Measurements from ENCODE around the gene AXIN1. TPM values are rescaled to one million over a fixed set of nuclear protein-coding genes. Genes with fewer than 3 reads are reported as not detected.
"Not testable (repeated sequence)": the region's sequence is repeated elsewhere in the genome, so short reads cannot be mapped to it uniquely, and the experiment has no call there.

The AXIN1 gene
- total and polyA plus RNA-seq, 4 donors: 8.5 to 24.0 (median 21.7) TPM

DNA sequence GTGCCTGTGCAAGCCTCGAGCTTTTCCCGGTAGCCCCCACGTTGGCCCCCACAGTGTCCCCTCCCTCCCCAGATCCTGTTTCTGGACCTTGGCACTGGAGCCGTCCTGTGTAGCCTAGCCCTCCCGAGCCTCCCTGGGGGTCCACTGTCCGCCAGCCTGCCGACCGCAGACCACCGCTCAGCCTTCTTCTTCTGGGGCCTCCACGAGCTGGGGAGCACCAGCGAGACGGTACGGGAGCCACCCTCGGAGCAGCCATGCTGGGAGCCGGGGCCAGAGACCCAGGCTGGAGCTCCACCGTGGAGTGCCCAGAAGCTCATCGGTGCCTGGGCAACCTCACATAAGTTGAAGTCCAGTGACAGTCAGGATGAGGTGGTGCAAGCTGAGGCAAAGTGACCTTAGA lies 88.6 kb downstream of the AXIN1 start:
- 92% methylated on average over 17 of the region's 17 CpGs for WGBS (ENCODE audit: insufficient coverage)
- H3K27me3 ChIP-seq (ENCODE audit: control insufficient read depth, insufficient read depth, low read length): no peaks in the 10 kb centered on the region
- no peak for DNase-seq (ENCODE audit: low read depth in 4 of 6, low spot score in 6 of 6)
- H3K4me1 ChIP-seq (ENCODE audit: control insufficient read depth, insufficient read depth, low read length): no peaks in the 10 kb centered on the region
- no peak overlapping the region for H3K27ac ChIP-seq (ENCODE audit: low read depth, low read length)
- H3K9me3 ChIP-seq (ENCODE audit: control insufficient read depth, insufficient read depth, low read length): no peaks in the 10 kb centered on the region
- H3K36me3 ChIP-seq (ENCODE audit: control insufficient read depth, insufficient read depth, low read length): peaks cover 87% of the 10 kb centered on the region
- H3K4me3 ChIP-seq (ENCODE audit: low read depth, low read length): no peak overlapping the region

DNA sequence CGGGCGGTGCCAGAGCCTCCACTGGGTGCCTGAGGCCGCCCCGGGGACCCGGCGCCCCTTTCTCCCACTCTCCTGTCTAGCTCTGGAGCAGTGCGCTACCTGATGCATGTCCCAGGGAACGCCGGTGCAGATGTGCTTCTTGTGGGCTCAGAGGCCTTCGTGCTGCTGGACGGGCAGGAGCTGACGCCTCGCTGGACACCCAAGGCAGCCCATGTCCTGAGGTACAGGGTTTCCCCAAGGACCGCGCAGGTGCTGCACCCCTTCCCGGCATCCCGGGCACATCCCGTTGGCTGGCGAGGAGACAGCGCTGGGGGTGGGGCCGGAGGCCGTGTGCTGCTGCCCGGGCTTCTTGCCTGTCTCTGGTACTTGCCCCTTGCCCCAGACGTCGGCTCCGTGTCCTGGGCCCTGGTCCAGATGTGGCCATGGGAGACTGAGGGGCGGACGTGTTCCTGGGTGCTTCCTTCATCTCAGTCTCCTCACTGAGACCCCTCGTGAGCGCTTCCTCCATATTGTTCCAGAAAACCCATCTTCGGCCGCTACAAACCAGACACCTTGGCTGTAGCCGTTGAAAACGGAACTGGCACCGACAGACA lies 89.2 kb downstream of the AXIN1 start:
- no peak overlapping the region for H3K4me3 ChIP-seq (ENCODE audit: low read depth, low read length)
- H3K27me3 ChIP-seq (ENCODE audit: control insufficient read depth, insufficient read depth, low read length): no peaks in the 10 kb centered on the region
- DNase-seq (ENCODE audit: low read depth in 4 of 6, low spot score in 6 of 6): no peak
- H3K4me1 ChIP-seq (ENCODE audit: control insufficient read depth, insufficient read depth, low read length): no peaks in the 10 kb centered on the region
- H3K36me3 ChIP-seq (ENCODE audit: control insufficient read depth, insufficient read depth, low read length): peaks cover 86% of the 10 kb centered on the region
- H3K9me3 ChIP-seq (ENCODE audit: control insufficient read depth, insufficient read depth, low read length): no peaks in the 10 kb centered on the region
- H3K27ac ChIP-seq (ENCODE audit: low read depth, low read length): no peak overlapping the region
- WGBS (ENCODE audit: insufficient coverage): 97% methylated on average over 35 of the region's 35 CpGs

DNA sequence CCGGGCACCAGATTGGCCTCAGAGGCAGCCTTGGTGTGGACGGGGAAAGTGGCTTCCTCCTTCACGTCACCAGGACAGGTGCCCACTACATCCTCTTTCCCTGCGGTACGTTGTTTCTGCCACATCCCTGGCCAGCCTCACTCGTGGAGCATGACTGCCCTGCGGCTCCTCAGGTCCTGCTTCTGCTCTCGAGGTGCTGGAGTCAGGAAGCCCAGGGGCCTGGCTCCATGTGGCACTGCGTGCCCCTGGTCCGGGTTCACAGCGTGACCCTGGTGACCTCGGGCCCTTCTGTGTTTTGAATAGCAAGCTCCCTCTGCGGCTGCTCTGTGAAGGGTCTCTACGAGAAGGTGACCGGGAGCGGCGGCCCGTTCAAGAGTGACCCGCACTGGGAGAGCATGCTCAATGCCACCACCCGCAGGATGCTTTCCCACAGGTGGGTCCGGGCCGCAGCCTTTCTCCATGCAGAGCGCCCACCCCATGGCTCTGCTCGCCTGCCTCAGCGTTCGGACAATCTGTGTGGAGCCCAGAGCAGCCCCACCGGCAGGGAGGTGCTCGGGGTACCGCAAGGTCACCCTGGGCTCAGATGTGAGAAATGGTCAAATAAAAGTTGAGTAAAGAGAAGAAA lies 90.3 kb downstream of the AXIN1 start:
- no peak overlapping the region for H3K4me3 ChIP-seq (ENCODE audit: low read depth, low read length)

DNA sequence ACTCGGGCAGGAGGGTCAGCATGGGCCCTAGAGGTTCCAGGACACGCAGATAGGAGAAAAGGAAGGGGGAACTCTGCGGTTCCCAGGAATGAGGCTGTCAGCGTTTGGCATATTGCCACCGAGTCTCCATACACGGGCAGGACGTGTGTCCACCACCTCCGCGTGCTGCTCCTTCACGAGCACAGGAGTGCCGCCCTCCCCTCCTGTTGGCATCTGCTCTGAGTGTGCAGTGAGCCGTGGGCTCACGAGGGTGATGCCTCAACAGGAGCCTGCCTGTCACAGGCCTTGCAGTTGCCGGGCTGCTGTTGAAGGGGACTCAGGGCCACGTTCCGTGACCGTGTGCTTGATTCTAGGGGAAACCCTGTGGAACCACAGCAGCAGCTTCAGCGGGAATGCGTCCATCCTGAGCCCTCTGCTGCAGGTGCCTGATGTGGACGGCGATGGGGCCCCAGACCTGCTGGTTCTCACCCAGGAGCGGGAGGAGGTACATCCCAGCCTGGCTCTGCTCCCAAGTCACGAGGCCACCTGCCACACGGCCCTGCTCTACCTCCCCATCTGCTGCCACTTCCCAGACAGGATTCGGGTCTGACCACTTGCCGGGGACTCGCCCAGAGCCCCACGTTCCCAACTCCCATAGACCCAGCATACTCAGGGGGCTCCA lies 91.4 kb downstream of the AXIN1 start:
- H3K27ac ChIP-seq (ENCODE audit: low read depth, low read length): no peak overlapping the region
- H3K36me3 ChIP-seq (ENCODE audit: control insufficient read depth, insufficient read depth, low read length): peaks cover 87% of the 10 kb centered on the region
- no peak for DNase-seq (ENCODE audit: low read depth in 4 of 6, low spot score in 6 of 6)
- H3K27me3 ChIP-seq (ENCODE audit: control insufficient read depth, insufficient read depth, low read length): no peaks in the 10 kb centered on the region
- H3K4me3 ChIP-seq (ENCODE audit: low read depth, low read length): no peak overlapping the region
- no peaks in the 10 kb centered on the region for H3K9me3 ChIP-seq (ENCODE audit: control insufficient read depth, insufficient read depth, low read length)
- no peaks in the 10 kb centered on the region for H3K4me1 ChIP-seq (ENCODE audit: control insufficient read depth, insufficient read depth, low read length)
- WGBS (ENCODE audit: insufficient coverage): 85% methylated on average over 25 of the region's 28 CpGs

More for the DNA sequence above, 90.3 kb downstream of the AXIN1 start:
- Histone ChIP-seq H3K36me3 (ENCODE audit: control insufficient read depth, insufficient read depth, low read length) (peaks cover 90% of the 10 kb centered on the region), H3K4me1 (ENCODE audit: control insufficient read depth, insufficient read depth, low read length) (no peaks in the 10 kb centered on the region), H3K27ac (ENCODE audit: low read depth, low read length) (no peak overlapping the region), H3K9me3 (ENCODE audit: control insufficient read depth, insufficient read depth, low read length) (no peaks in the 10 kb centered on the region), H3K27me3 (ENCODE audit: control insufficient read depth, insufficient read depth, low read length) (no peaks in the 10 kb centered on the region)
- WGBS (ENCODE audit: insufficient coverage): 93% methylated on average over 29 of the region's 29 CpGs
- no peak for DNase-seq (ENCODE audit: low read depth in 4 of 6, low spot score in 6 of 6)

DNA sequence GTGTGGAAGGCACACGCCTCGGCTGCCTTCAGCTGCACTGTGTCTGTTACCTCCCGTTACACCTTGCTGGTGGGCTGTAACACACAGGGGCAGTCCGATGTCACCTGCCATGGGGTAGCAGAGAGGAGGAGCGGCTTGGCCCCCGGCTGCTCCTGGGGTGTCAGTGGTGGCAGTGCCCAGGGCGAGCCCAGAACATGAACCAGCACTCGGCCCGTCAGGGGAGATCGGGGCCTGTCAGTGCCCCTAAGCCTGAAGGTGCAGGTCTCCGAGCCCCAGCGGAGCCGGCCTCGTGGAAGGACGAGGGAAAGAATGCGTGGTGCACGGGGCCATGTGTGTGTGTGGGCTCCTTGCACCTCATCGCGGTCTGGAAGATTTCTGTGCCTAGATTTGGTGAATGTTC lies 92.2 kb downstream of the AXIN1 start:
- H3K27ac ChIP-seq (ENCODE audit: low read depth, low read length): no peak overlapping the region
- H3K9me3 ChIP-seq (ENCODE audit: control insufficient read depth, insufficient read depth, low read length): no peaks in the 10 kb centered on the region
- WGBS (ENCODE audit: insufficient coverage): 98% methylated on average over 16 of the region's 19 CpGs
- H3K27me3 ChIP-seq (ENCODE audit: control insufficient read depth, insufficient read depth, low read length): no peaks in the 10 kb centered on the region
- H3K4me3 ChIP-seq (ENCODE audit: low read depth, low read length): no peak overlapping the region
- DNase-seq (ENCODE audit: low read depth in 4 of 6, low spot score in 6 of 6): no peak
- H3K4me1 ChIP-seq (ENCODE audit: control insufficient read depth, insufficient read depth, low read length): no peaks in the 10 kb centered on the region
- H3K36me3 ChIP-seq (ENCODE audit: control insufficient read depth, insufficient read depth, low read length): peaks cover 85% of the 10 kb centered on the region

DNA sequence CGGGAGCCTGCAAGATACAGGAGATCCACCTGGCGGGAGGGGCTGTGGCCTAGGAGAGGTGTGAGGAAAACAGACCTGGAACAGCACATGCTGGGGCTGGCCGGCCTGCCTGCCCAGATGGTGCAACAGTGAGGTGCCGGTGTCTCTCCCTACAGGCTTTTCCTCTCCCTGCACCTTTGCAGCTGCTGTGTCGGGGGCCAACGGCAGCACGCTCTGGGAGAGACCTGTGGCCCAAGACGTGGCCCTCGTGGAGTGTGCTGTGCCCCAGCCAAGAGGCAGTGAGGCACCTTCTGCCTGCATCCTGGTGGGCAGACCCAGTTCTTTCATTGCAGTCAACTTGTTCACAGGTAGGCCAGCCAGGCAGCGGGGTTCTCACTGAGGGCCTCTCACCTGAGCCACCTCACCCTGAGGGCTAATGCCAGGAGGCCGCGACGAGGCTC lies 92.7 kb downstream of the AXIN1 start:
- 88% methylated on average over 13 of the region's 13 CpGs for WGBS (ENCODE audit: insufficient coverage)
- Histone ChIP-seq H3K4me1 (ENCODE audit: control insufficient read depth, insufficient read depth, low read length) (no peaks in the 10 kb centered on the region), H3K27ac (ENCODE audit: low read depth, low read length) (no peak overlapping the region), H3K36me3 (ENCODE audit: control insufficient read depth, insufficient read depth, low read length) (peaks cover 85% of the 10 kb centered on the region), H3K27me3 (ENCODE audit: control insufficient read depth, insufficient read depth, low read length) (no peaks in the 10 kb centered on the region), H3K4me3 (ENCODE audit: low read depth, low read length) (no peak overlapping the region), H3K9me3 (ENCODE audit: control insufficient read depth, insufficient read depth, low read length) (no peaks in the 10 kb centered on the region)
- DNase-seq (ENCODE audit: low read depth in 4 of 6, low spot score in 6 of 6): no peak

DNA sequence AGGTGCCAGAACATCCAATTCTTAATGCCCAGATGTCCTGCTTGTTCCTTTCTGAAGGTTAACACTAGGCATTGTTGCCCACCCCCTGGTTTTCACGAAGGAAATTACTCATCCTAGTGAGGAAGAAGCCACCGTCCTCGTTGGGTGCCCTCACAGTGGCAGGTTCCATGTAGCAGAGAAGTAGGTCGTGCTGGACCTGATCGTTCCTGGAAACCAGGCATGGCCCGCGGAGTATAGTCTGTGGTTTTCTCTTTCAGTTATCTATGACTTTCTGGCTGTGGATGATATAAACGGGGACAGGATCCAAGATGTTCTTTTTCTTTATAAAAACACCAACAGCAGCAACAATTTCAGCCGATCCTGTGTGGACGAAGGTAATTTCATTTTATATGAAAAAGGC lies 93.3 kb downstream of the AXIN1 start:
- WGBS (ENCODE audit: insufficient coverage): 86% methylated on average over 6 of the region's 10 CpGs
- Histone ChIP-seq H3K9me3 (ENCODE audit: control insufficient read depth, insufficient read depth, low read length) (no peaks in the 10 kb centered on the region), H3K27ac (ENCODE audit: low read depth, low read length) (no peak overlapping the region), H3K27me3 (ENCODE audit: control insufficient read depth, insufficient read depth, low read length) (no peaks in the 10 kb centered on the region), H3K36me3 (ENCODE audit: control insufficient read depth, insufficient read depth, low read length) (peaks cover 85% of the 10 kb centered on the region), H3K4me1 (ENCODE audit: control insufficient read depth, insufficient read depth, low read length) (no peaks in the 10 kb centered on the region), H3K4me3 (ENCODE audit: low read depth, low read length) (no peak overlapping the region)
- DNase-seq (ENCODE audit: low read depth in 4 of 6, low spot score in 6 of 6): no peak

DNA sequence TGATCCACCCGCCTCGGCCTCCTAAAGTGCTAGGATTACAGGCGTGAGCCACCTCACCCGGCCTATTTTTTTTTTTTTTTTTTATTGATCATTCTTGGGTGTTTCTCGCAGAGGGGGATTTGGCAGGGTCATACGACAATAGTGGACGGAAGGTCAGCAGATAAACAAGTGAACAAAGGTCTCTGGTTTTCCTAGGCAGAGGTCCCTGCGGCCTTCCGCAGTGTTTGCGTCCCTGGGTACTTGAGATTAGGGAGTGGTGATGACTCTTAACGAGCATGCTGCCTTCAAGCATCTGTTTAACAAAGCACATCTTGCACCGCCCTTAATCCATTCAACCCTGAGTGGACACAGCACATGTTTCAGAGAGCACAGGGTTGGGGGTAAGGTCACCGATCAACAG lies 94.4 kb downstream of the AXIN1 start:
- WGBS (ENCODE audit: insufficient coverage): no CpG with 5 or more reads among the region's 13 CpGs
- H3K27me3 ChIP-seq (ENCODE audit: control insufficient read depth, insufficient read depth, low read length); H3K9me3 ChIP-seq (ENCODE audit: control insufficient read depth, insufficient read depth, low read length); H3K4me1 ChIP-seq (ENCODE audit: control insufficient read depth, insufficient read depth, low read length); DNase-seq (ENCODE audit: low read depth in 4 of 6, low spot score in 6 of 6); H3K4me3 ChIP-seq (ENCODE audit: low read depth, low read length); H3K27ac ChIP-seq (ENCODE audit: low read depth, low read length): not testable (repeated sequence)
- H3K36me3 ChIP-seq (ENCODE audit: control insufficient read depth, insufficient read depth, low read length): peaks cover 85% of the 10 kb centered on the region

DNA sequence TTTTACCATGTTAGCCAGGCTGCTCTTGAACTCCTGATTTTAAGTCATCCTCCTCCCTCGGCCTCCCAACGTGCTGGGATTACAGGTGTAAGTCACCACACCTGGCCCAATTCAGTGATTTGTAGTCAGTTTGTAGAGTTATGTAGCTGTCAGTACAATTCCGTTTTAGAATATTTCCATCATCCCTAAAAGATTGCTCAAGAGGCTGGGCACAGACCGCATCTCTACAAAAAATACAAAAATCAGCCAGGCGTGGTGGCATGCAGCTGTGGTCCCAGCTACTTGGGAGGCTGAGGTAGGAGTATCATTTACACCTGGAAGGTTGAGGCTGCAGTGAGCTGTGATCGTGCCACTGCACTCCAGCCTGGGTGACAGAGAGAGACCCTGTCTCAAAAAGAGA lies 97.3 kb downstream of the AXIN1 start:
- Histone ChIP-seq H3K9me3 (ENCODE audit: control insufficient read depth, insufficient read depth, low read length) (no peaks in the 10 kb centered on the region), H3K36me3 (ENCODE audit: control insufficient read depth, insufficient read depth, low read length) (peaks cover 72% of the 10 kb centered on the region), H3K4me1 (ENCODE audit: control insufficient read depth, insufficient read depth, low read length) (no peaks in the 10 kb centered on the region), H3K4me3 (ENCODE audit: low read depth, low read length) (no peak overlapping the region), H3K27me3 (ENCODE audit: control insufficient read depth, insufficient read depth, low read length) (no peaks in the 10 kb centered on the region), H3K27ac (ENCODE audit: low read depth, low read length) (no peak overlapping the region)
- DNase-seq (ENCODE audit: low read depth in 4 of 6, low spot score in 6 of 6): no peak
- 100% methylated on average over 2 of the region's 6 CpGs for WGBS (ENCODE audit: insufficient coverage)

DNA sequence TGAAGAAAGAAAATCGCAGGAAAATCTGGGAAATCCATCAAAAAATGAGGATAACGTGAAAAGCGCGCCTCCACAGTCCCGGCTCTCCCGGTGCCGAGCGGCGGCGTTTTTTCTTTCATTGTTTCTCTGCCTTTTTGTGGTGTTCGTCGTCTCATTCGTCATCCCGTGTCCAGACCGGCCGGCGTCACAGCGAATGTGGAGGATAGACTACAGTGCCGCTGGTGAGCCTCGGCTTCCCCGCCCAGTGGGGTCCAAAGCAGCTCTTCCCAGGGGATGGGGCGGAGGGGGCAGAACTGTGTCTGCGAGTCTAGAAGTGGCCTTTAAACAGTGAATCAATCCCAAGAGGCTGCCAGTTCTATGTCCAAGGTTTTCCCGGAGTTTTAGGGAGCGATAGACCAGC lies 98.1 kb downstream of the AXIN1 start:
- DNase-seq (ENCODE audit: low read depth in 4 of 6, low spot score in 6 of 6): no peak
- no peaks in the 10 kb centered on the region for H3K4me1 ChIP-seq (ENCODE audit: control insufficient read depth, insufficient read depth, low read length)
- H3K9me3 ChIP-seq (ENCODE audit: control insufficient read depth, insufficient read depth, low read length): no peaks in the 10 kb centered on the region
- peaks cover 71% of the 10 kb centered on the region for H3K36me3 ChIP-seq (ENCODE audit: control insufficient read depth, insufficient read depth, low read length)
- H3K27ac ChIP-seq (ENCODE audit: low read depth, low read length): no peak overlapping the region
- H3K27me3 ChIP-seq (ENCODE audit: control insufficient read depth, insufficient read depth, low read length): no peaks in the 10 kb centered on the region
- no peak overlapping the region for H3K4me3 ChIP-seq (ENCODE audit: low read depth, low read length)
- 57% methylated on average over 25 of the region's 25 CpGs for WGBS (ENCODE audit: insufficient coverage)
